T-helper 2 cell treated with Interferon-gamma antibody and Interleukin-4, amounts not matched to agents 5 μg/mL and 100 μg/mL, for 36 hours (primary cell): ENCODE results near the gene ITPR3.

Experiments used
- DNase-seq: peaks from one replicate; pipeline ENCODE4 v3.0.0; 2021; ENCODE audit warnings: low spot score
- H3K27ac Mint-ChIP-seq: one replicate; pipeline ENCODE4 v1.8.0; 2021; ENCODE audit warnings: mild to moderate bottlenecking, mixed read lengths
- H3K27me3 Mint-ChIP-seq: one replicate; pipeline ENCODE4 v1.8.0; 2021; ENCODE audit warnings: low read depth, mixed read lengths
- H3K36me3 Mint-ChIP-seq: one replicate; pipeline ENCODE4 v1.8.0; 2021; ENCODE audit warnings: low read depth, mixed read lengths
- H3K4me1 Mint-ChIP-seq: one replicate; pipeline ENCODE4 v1.8.0; 2021; ENCODE audit warnings: low read depth, mixed read lengths
- H3K4me3 Mint-ChIP-seq: one replicate; pipeline ENCODE4 v1.8.0; 2022; ENCODE audit warnings: mild to moderate bottlenecking, moderate library complexity, mixed read lengths
- H3K9me3 Mint-ChIP-seq: one replicate; pipeline ENCODE4 v1.8.0; 2021; ENCODE audit warnings: mixed read lengths

ITPR3 gene

GRCh38 chr6:33725222-33725621, 104.1 kb downstream of the ITPR3 start:
- Mint-ChIP-seq H3K36me3 (no peaks in the 10 kb centered on the region), H3K4me3 (no peak overlapping the region), H3K4me1 (peaks cover 3% of the 10 kb centered on the region), H3K9me3 (no peaks in the 10 kb centered on the region), H3K27me3 (peaks cover 35% of the 10 kb centered on the region), H3K27ac (no peak overlapping the region)
- no peak for DNase-seq

GRCh38 chr6:33725891-33726673, 105.0 kb downstream of the ITPR3 start:
- Mint-ChIP-seq H3K4me3 (no peak overlapping the region), H3K27ac (no peak overlapping the region), H3K27me3 (peaks cover 29% of the 10 kb centered on the region), H3K36me3 (no peaks in the 10 kb centered on the region), H3K9me3 (no peaks in the 10 kb centered on the region), H3K4me1 (peaks cover 3% of the 10 kb centered on the region)
- no peak for DNase-seq

GRCh38 chr6:33726696-33727095, 105.6 kb downstream of the ITPR3 start:
- Mint-ChIP-seq H3K36me3 (no peaks in the 10 kb centered on the region), H3K4me1 (peaks cover 3% of the 10 kb centered on the region), H3K9me3 (no peaks in the 10 kb centered on the region), H3K27me3 (peaks cover 29% of the 10 kb centered on the region), H3K27ac (no peak overlapping the region), H3K4me3 (no peak overlapping the region)
- no peak for DNase-seq

- no peaks in the 10 kb centered on the region for H3K36me3 Mint-ChIP-seq
- no peaks in the 10 kb centered on the region for H3K9me3 Mint-ChIP-seq
- peaks cover 3% of the 10 kb centered on the region for H3K4me1 Mint-ChIP-seq
- no peak for DNase-seq
- no peak overlapping the region for H3K27ac Mint-ChIP-seq
- H3K27me3 Mint-ChIP-seq: peaks cover 27% of the 10 kb centered on the region
- H3K4me3 Mint-ChIP-seq: no peak overlapping the region
Observed at GRCh38 chr6:33727126-33727525, 106.0 kb downstream of the ITPR3 start.

GRCh38 chr6:33727932-33728331, 106.8 kb downstream of the ITPR3 start:
- Mint-ChIP-seq H3K27ac (no peak overlapping the region), H3K36me3 (no peaks in the 10 kb centered on the region), H3K4me3 (no peak overlapping the region), H3K4me1 (peaks cover 3% of the 10 kb centered on the region), H3K9me3 (no peaks in the 10 kb centered on the region), H3K27me3 (peaks cover 20% of the 10 kb centered on the region)
- no peak for DNase-seq

- Mint-ChIP-seq H3K4me1 (peaks cover 3% of the 10 kb centered on the region), H3K4me3 (no peak overlapping the region), H3K27me3 (peaks cover 17% of the 10 kb centered on the region), H3K36me3 (no peaks in the 10 kb centered on the region), H3K9me3 (no peaks in the 10 kb centered on the region), H3K27ac (no peak overlapping the region)
- no peak for DNase-seq
Observed at GRCh38 chr6:33728438-33728837, 107.3 kb downstream of the ITPR3 start.

- no peaks in the 10 kb centered on the region for H3K36me3 Mint-ChIP-seq
- no peak overlapping the region for H3K4me3 Mint-ChIP-seq
- no peak for DNase-seq
- H3K27me3 Mint-ChIP-seq: peaks cover 12% of the 10 kb centered on the region
- peaks cover 3% of the 10 kb centered on the region for H3K4me1 Mint-ChIP-seq
- no peaks in the 10 kb centered on the region for H3K9me3 Mint-ChIP-seq
- H3K27ac Mint-ChIP-seq: no peak overlapping the region
Observed at GRCh38 chr6:33729059-33729458, 107.9 kb downstream of the ITPR3 start.

- Mint-ChIP-seq H3K27ac (no peak overlapping the region), H3K27me3 (peaks cover 1% of the 10 kb centered on the region), H3K36me3 (no peaks in the 10 kb centered on the region), H3K4me3 (no peak overlapping the region), H3K4me1 (no peaks in the 10 kb centered on the region), H3K9me3 (no peaks in the 10 kb centered on the region)
- DNase-seq: no peak
Observed at GRCh38 chr6:33730611-33731010, 109.5 kb downstream of the ITPR3 start.

GRCh38 chr6:33731035-33731434, 109.9 kb downstream of the ITPR3 start:
- no peak overlapping the region for H3K27ac Mint-ChIP-seq
- no peaks in the 10 kb centered on the region for H3K36me3 Mint-ChIP-seq
- no peak for DNase-seq
- no peaks in the 10 kb centered on the region for H3K4me1 Mint-ChIP-seq
- H3K27me3 Mint-ChIP-seq: no peaks in the 10 kb centered on the region
- H3K4me3 Mint-ChIP-seq: no peak overlapping the region
- H3K9me3 Mint-ChIP-seq: no peaks in the 10 kb centered on the region

- Mint-ChIP-seq H3K4me3 (no peak overlapping the region), H3K27ac (no peak overlapping the region), H3K27me3 (no peaks in the 10 kb centered on the region), H3K36me3 (no peaks in the 10 kb centered on the region), H3K9me3 (no peaks in the 10 kb centered on the region), H3K4me1 (no peaks in the 10 kb centered on the region)
- no peak for DNase-seq
Observed at GRCh38 chr6:33731751-33732282, 110.7 kb downstream of the ITPR3 start.

GRCh38 chr6:33732385-33732784, 111.3 kb downstream of the ITPR3 start:
- no peaks in the 10 kb centered on the region for H3K4me1 Mint-ChIP-seq
- no peaks in the 10 kb centered on the region for H3K9me3 Mint-ChIP-seq
- no peak for DNase-seq
- H3K27ac Mint-ChIP-seq: no peak overlapping the region
- no peaks in the 10 kb centered on the region for H3K36me3 Mint-ChIP-seq
- no peak overlapping the region for H3K4me3 Mint-ChIP-seq
- no peaks in the 10 kb centered on the region for H3K27me3 Mint-ChIP-seq

- no peak overlapping the region for H3K4me3 Mint-ChIP-seq
Observed at GRCh38 chr6:33732817-33733708, 111.9 kb downstream of the ITPR3 start.

GRCh38 chr6:33733709-33734007, 112.5 kb downstream of the ITPR3 start:
- Mint-ChIP-seq H3K27ac (no peak overlapping the region), H3K27me3 (no peaks in the 10 kb centered on the region), H3K4me1 (no peaks in the 10 kb centered on the region), H3K36me3 (no peaks in the 10 kb centered on the region), H3K4me3 (no peak overlapping the region), H3K9me3 (no peaks in the 10 kb centered on the region)
- DNase-seq: no peak

More at GRCh38 chr6:33732817-33733708, 111.9 kb downstream of the ITPR3 start:
- Mint-ChIP-seq H3K27ac (no peak overlapping the region), H3K27me3 (no peaks in the 10 kb centered on the region), H3K9me3 (no peaks in the 10 kb centered on the region), H3K36me3 (no peaks in the 10 kb centered on the region), H3K4me1 (no peaks in the 10 kb centered on the region)
- DNase-seq: no peak

GRCh38 chr6:33735216-33735615, 114.1 kb downstream of the ITPR3 start:
- Mint-ChIP-seq H3K4me1 (no peaks in the 10 kb centered on the region), H3K4me3 (no peak overlapping the region), H3K27ac (no peak overlapping the region), H3K9me3 (no peaks in the 10 kb centered on the region), H3K27me3 (no peaks in the 10 kb centered on the region), H3K36me3 (no peaks in the 10 kb centered on the region)
- DNase-seq: no peak
